B cell (primary cell): ENCODE measurements around the gene GFAP. TPM values are rescaled to one million over a fixed set of nuclear protein-coding genes. Genes with fewer than 3 reads are reported as not detected.

ENCODE experiments used
- ATAC-seq: fragments of 200-7000 bp; cut with Tn5 transposase; one replicate; pipeline ENCODE4 v1.10.0; 2021; ENCODE audit warnings: low read depth, mild to moderate bottlenecking, moderate number of reproducible peaks, moderate library complexity
- CTCF ChIA-PET: fragments of 350-600 bp; sonication (Branson Sonifier 250); formaldehyde crosslinking; loops from one replicate; lab custom pipeline; 2021; ENCODE audit warnings: antibody characterized with exemption, inconsistent platforms; lab: Charles Lee
- POLR2A ChIA-PET: fragments of 350-600 bp; sonication (Branson Sonifier 250); formaldehyde crosslinking; loops from one replicate; lab custom pipeline; 2021; ENCODE audit warnings: antibody characterized with exemption; lab: Charles Lee
- DNase-seq: peaks from one replicate; pipeline ENCODE4 v3.0.0; 2013
- H2AFZ ChIP-seq: 2 replicates; pipeline ENCODE4 v1.6.1; 2012; ENCODE audit warnings: mild to moderate bottlenecking, low read depth, low read length; ENCODE audit not compliant: insufficient read depth, poor library complexity, severe bottlenecking
- H3K27ac ChIP-seq, 2 donors: 1 replicate in 1 of 2; 2 replicates in 1 of 2; pipeline ENCODE4 v1.5.1; 2012 to 2013; ENCODE audit warnings: low read length in 2 of 2, mild to moderate bottlenecking in 2 of 2, moderate library complexity in 1 of 2
- H3K27me3 ChIP-seq, 4 experiments: fragments of 200-600 bp in 1 of 4; sonication (generic) in 1 of 4; replicated peaks in 1 of 4; 1 replicate in 2 of 4; 2 replicates in 2 of 4; pipeline versions ENCODE4 v1.6.1 to v1.7.0; 2013 to 2016; ENCODE audit warnings: low read length in 3 of 4, mild to moderate bottlenecking in 2 of 4, mixed read lengths in 1 of 4, moderate library complexity in 1 of 4; ENCODE audit not compliant: insufficient read depth in 4 of 4, control insufficient read depth in 3 of 4; ENCODE audit errors: control extremely low read depth in 1 of 4
- H3K36me3 ChIP-seq, 2 experiments: replicated peaks in 1 of 2; 1 replicate in 1 of 2; 2 replicates in 1 of 2; pipeline versions ENCODE4 v1.6.1 to v1.7.1; 2013; ENCODE audit warnings: low read length in 1 of 2; ENCODE audit not compliant: insufficient read depth in 2 of 2, control insufficient read depth in 1 of 2; ENCODE audit errors: control extremely low read depth in 1 of 2, extremely low read depth in 1 of 2
- H3K4me1 ChIP-seq, 2 donors: fragments of 200-600 bp in 1 of 2; sonication (generic) in 1 of 2; 1 replicate in 1 of 2; 2 replicates in 1 of 2; pipeline versions ENCODE4 v1.5.1 to v1.6.1; 2013 to 2017; ENCODE audit warnings: low read length in 2 of 2; ENCODE audit not compliant: control insufficient read depth in 2 of 2, insufficient read depth in 2 of 2
- H3K4me2 ChIP-seq: replicated peaks from 2 replicates; pipeline ENCODE3; 2012; ENCODE audit warnings: mild to moderate bottlenecking, low read depth, low read length; ENCODE audit not compliant: poor library complexity, severe bottlenecking
- H3K4me3 ChIP-seq, 5 experiments: fragments of 200-600 bp in 1 of 5; sonication (generic) in 1 of 5; 1 replicate in 3 of 5; 2 replicates in 2 of 5; pipeline versions ENCODE4 v1.5.1 to v1.7.0; 2011 to 2016; ENCODE audit warnings: low read length in 4 of 5, mild to moderate bottlenecking in 4 of 5, low read depth in 2 of 5, control low read depth in 1 of 5, moderate library complexity in 1 of 5; ENCODE audit not compliant: insufficient read depth in 1 of 5; ENCODE audit errors: control extremely low read depth in 1 of 5, extremely low read depth in 1 of 5
- H3K79me2 ChIP-seq: fragments of 200-600 bp; sonication (generic); one replicate; pipeline ENCODE4 v1.6.0; 2016; ENCODE audit warnings: low read length; ENCODE audit not compliant: control insufficient read depth, insufficient read depth
- H3K9ac ChIP-seq: fragments of 200-600 bp; sonication (generic); 2 replicates; pipeline ENCODE4 v1.6.1; 2017; ENCODE audit warnings: mild to moderate bottlenecking, low read length, moderate library complexity
- H3K9me3 ChIP-seq, 3 donors: one replicate each; pipeline versions ENCODE4 v1.6.1 to v1.7.1; 2013; ENCODE audit warnings: low read length in 2 of 3; ENCODE audit not compliant: control insufficient read depth in 2 of 3, insufficient read depth in 1 of 3; ENCODE audit errors: control extremely low read depth in 1 of 3
- H4K20me1 ChIP-seq: 2 replicates; pipeline ENCODE4 v1.6.0; 2012; ENCODE audit warnings: mild to moderate bottlenecking, low read length; ENCODE audit not compliant: insufficient read depth, control insufficient read depth, poor library complexity, severe bottlenecking
- H3K27ac Mint-ChIP-seq: one replicate; pipeline ENCODE4 v1.8.0; 2021; ENCODE audit warnings: mixed read lengths
- H3K27me3 Mint-ChIP-seq: one replicate; pipeline ENCODE4 v1.8.0; 2021; ENCODE audit warnings: mixed read lengths
- H3K4me1 Mint-ChIP-seq: one replicate; pipeline ENCODE4 v1.8.0; 2021; ENCODE audit warnings: mixed read lengths
- H3K4me3 Mint-ChIP-seq: one replicate; pipeline ENCODE4 v1.8.0; 2021; ENCODE audit warnings: mixed read lengths
- H3K9me3 Mint-ChIP-seq: one replicate; pipeline ENCODE4 v1.8.0; 2022; ENCODE audit warnings: mixed read lengths; ENCODE audit not compliant: insufficient read depth
- EZH2 ChIP-seq: IDR thresholded peaks from 2 replicates; pipeline ENCODE4 v1.6.1; 2012; ENCODE audit warnings: borderline replicate concordance, low read depth, mild to moderate bottlenecking, moderate library complexity, low read length; ENCODE audit not compliant: insufficient read depth, poor library complexity, severe bottlenecking
- WGBS: methylation state at CpG from one replicate; pipeline ENCODE4 v1.1.5; 2013; ENCODE audit warnings: missing lambda C conversion rate; ENCODE audit not compliant: insufficient coverage; 5-methylcytosine and 5-hydroxymethylcytosine counted together
- intact Hi-C: fragments of 100-400 bp; cut with micrococcal nuclease; formaldehyde crosslinking; loops from one replicate; pipeline ENCODE4 v1.10.0; 2022
- polyA plus RNA-seq: library from polyadenylated mRNA; depleted of rRNA; stranded (reverse); fragments of >200 nt; gene quantifications from 2 replicates; pipeline ENCODE4 v1.2.3, GENCODE V29; 2012
- total RNA-seq, 2 donors: library from RNA; stranded (reverse); fragments of 120-200 nt in 1 of 2; gene quantifications; 1 replicate in 1 of 2; 2 replicates in 1 of 2; pipeline versions ENCODE4 v1.2.3 to v1.2.4, GENCODE V29; 2013 to 2022
- TF ChIP-seq, protein P1 (sequence below): fragments of 200-600 bp; IDR thresholded peaks from one replicate; pipeline ENCODE4 v1.8.0; 2022; ENCODE audit warnings: antibody characterized with exemption, mild to moderate bottlenecking

Gene GFAP
- total and polyA plus RNA-seq, 2 donors (not counting 1 experiment from before 2014, with no cell fraction given) = not detected

DNA sequence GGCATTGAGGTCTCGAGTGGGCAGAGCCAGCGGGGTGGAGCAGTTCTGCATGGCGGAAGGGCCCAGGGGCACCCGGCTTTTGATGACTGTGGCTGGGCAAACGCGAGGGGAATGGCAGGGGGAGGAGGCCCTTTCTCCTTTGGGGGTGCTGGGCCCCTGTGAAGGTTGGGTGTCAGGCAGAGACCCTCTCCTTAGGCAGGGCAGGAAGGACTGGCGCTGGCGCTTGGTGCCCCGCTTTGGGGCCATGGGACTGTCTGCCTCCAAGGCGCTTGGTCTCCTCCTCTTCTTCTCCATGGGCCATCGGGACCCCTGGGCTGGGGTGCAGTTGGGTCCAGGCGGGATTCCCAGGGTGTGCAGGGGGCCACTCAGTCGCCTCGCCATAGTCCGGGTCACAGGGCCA is 12.8 kb upstream of the GFAP start:
- intact Hi-C loops = no loop called here

DNA sequence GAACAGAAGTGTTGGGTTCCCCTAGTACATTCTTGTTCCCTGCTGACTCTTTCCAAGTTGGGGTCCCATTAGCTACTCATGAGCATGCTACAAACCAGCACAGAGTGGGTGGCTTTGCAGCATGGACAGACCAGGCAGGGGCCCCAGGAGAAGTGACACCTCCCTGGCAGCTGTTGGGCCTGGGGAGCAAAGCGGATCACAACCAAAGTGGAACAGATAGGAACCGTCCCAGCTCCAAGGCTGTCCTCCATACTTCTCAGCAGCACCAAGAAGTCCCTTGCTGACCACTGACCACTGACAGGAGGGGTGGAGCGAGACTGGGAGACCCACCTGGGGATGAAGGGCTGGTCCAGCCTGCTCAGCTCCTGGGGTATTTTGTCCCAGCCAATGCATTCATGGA is 12.4 kb upstream of the GFAP start:
- Histone ChIP-seq H3K9me3 (no peaks in the 10 kb centered on the region), H4K20me1 (no peaks in the 10 kb centered on the region), H3K27ac (no peak overlapping the region), H3K36me3 (no peaks in the 10 kb centered on the region), H3K27me3 (no peaks in the 10 kb centered on the region), H2AFZ (no peak overlapping the region), H3K9ac (no peak overlapping the region), H3K4me3 (no peak overlapping the region), H3K79me2 (no peaks in the 10 kb centered on the region), H3K4me1 (no peaks in the 10 kb centered on the region), H3K4me2 (no peak overlapping the region)
- 93% methylated on average over 3 of the region's 3 CpGs for WGBS
- ChIA-PET POLR2A (no interaction called here), CTCF (no interaction called here)
- no peak for ATAC-seq
- DNase-seq = no peak
- no peak overlapping the region for H3K27ac Mint-ChIP-seq
- intact Hi-C loops = no loop called here
- TF ChIP-seq, protein P1, sequence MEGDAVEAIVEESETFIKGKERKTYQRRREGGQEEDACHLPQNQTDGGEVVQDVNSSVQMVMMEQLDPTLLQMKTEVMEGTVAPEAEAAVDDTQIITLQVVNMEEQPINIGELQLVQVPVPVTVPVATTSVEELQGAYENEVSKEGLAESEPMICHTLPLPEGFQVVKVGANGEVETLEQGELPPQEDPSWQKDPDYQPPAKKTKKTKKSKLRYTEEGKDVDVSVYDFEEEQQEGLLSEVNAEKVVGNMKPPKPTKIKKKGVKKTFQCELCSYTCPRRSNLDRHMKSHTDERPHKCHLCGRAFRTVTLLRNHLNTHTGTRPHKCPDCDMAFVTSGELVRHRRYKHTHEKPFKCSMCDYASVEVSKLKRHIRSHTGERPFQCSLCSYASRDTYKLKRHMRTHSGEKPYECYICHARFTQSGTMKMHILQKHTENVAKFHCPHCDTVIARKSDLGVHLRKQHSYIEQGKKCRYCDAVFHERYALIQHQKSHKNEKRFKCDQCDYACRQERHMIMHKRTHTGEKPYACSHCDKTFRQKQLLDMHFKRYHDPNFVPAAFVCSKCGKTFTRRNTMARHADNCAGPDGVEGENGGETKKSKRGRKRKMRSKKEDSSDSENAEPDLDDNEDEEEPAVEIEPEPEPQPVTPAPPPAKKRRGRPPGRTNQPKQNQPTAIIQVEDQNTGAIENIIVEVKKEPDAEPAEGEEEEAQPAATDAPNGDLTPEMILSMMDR = no peak
- no peak for TF ChIP-seq EZH2
- H3K4me1 Mint-ChIP-seq = no peaks in the 10 kb centered on the region
- H3K4me3 Mint-ChIP-seq = no peak overlapping the region
- no peaks in the 10 kb centered on the region for H3K27me3 Mint-ChIP-seq
- H3K9me3 Mint-ChIP-seq = no peaks in the 10 kb centered on the region

More for the DNA sequence above, 12.8 kb upstream of the GFAP start:
- Histone ChIP-seq H3K36me3 (no peaks in the 10 kb centered on the region), H4K20me1 (no peaks in the 10 kb centered on the region), H3K27me3 (no peaks in the 10 kb centered on the region), H2AFZ (no peak overlapping the region), H3K4me3 (no peak overlapping the region), H3K4me1 (no peaks in the 10 kb centered on the region), H3K4me2 (no peak overlapping the region), H3K9ac (no peak overlapping the region), H3K27ac (no peak overlapping the region), H3K79me2 (no peaks in the 10 kb centered on the region), H3K9me3 (no peaks in the 10 kb centered on the region)
- Mint-ChIP-seq H3K4me1 (no peaks in the 10 kb centered on the region), H3K4me3 (no peak overlapping the region), H3K9me3 (no peaks in the 10 kb centered on the region), H3K27ac (no peak overlapping the region), H3K27me3 (no peaks in the 10 kb centered on the region)
- TF ChIP-seq, protein P1 = no peak
- TF ChIP-seq EZH2 = no peak
- ATAC-seq (no peak), DNase-seq (no peak)
- ChIA-PET CTCF (no interaction called here), POLR2A (no interaction called here)
- WGBS = 94% methylated on average over 14 of the region's 15 CpGs
